ENCODE results near the gene CITED2.
A peak's percentile ranks its signal among the peaks of the same experiment; 100 is the strongest.
"Not testable (repeated sequence)": the region's sequence is repeated elsewhere in the genome, so short reads cannot be mapped to it uniquely, and the experiment has no call there.

The CITED2 gene

GRCh38 chr6:139369568-139370282, 4.7 kb downstream of the CITED2 start:
- no peak for TF ChIP-seq ZFX (IDR thresholded peaks at IDR 0.05)
- TF ChIP-seq CTCF (conservative IDR thresholded peaks at IDR 0.05), result peak; percentile 82

GRCh38 chr6:139369068-139369467, 5.4 kb downstream of the CITED2 start:
- H3K27ac ChIP-seq, result no peak overlapping the region
- no peak for TF ChIP-seq ZFX (IDR thresholded peaks at IDR 0.05)
- TF ChIP-seq CTCF (conservative IDR thresholded peaks at IDR 0.05), result no peak

More at GRCh38 chr6:139369568-139370282, 4.7 kb downstream of the CITED2 start:
- no peak overlapping the region for H3K27ac ChIP-seq

GRCh38 chr6:139368661-139369060, 5.8 kb downstream of the CITED2 start:
- no peak for TF ChIP-seq CTCF (conservative IDR thresholded peaks at IDR 0.05)
- TF ChIP-seq ZFX (IDR thresholded peaks at IDR 0.05), result no peak

GRCh38 chr6:139367810-139368351, 6.6 kb downstream of the CITED2 start:
- H3K27ac ChIP-seq, result no peak overlapping the region
- no peak for TF ChIP-seq CTCF (conservative IDR thresholded peaks at IDR 0.05)
- TF ChIP-seq ZFX (IDR thresholded peaks at IDR 0.05), result no peak

More at GRCh38 chr6:139368661-139369060, 5.8 kb downstream of the CITED2 start:
- no peak overlapping the region for H3K27ac ChIP-seq

GRCh38 chr6:139364982-139365379, 9.5 kb downstream of the CITED2 start:
- H3K27ac ChIP-seq, result no peak overlapping the region
- TF ChIP-seq CTCF (conservative IDR thresholded peaks at IDR 0.05) (no peak), ZFX (IDR thresholded peaks at IDR 0.05) (no peak)

GRCh38 chr6:139364302-139364981, 10.0 kb downstream of the CITED2 start:
- TF ChIP-seq ZFX (IDR thresholded peaks at IDR 0.05) (no peak), CTCF (conservative IDR thresholded peaks at IDR 0.05) (peak; percentile 64)
- H3K27ac ChIP-seq, result no peak overlapping the region

- H3K27ac ChIP-seq, result not testable (repeated sequence)
These were observed 10.7 kb downstream of the CITED2 start for GRCh38 chr6:139363797-139364196.

- not testable (repeated sequence) for H3K27ac ChIP-seq
These were observed 11.3 kb downstream of the CITED2 start for GRCh38 chr6:139363123-139363522.

Data from C4-2B (cell line).